ENCODE results near the gene THBD.

The THBD gene

GRCh38 chr20:23009636-23010035 is 39.8 kb downstream of the THBD start:
- DNase-seq (ENCODE audit: low spot score): peak; percentile 1

- no peak for DNase-seq (ENCODE audit: low spot score)
Observed at GRCh38 chr20:23008667-23009066, 40.8 kb downstream of the THBD start.

GRCh38 chr20:23007886-23008655 is 41.4 kb downstream of the THBD start:
- DNase-seq (ENCODE audit: low spot score): no peak

- DNase-seq (ENCODE audit: low spot score): no peak
Observed at GRCh38 chr20:23007462-23007861, 42.0 kb downstream of the THBD start.

GRCh38 chr20:23005776-23006175 is 43.7 kb downstream of the THBD start:
- DNase-seq (ENCODE audit: low spot score): no peak

- DNase-seq (ENCODE audit: low spot score): no peak
Observed at GRCh38 chr20:23003881-23004460, 45.5 kb downstream of the THBD start.

GRCh38 chr20:23003077-23003635 is 46.3 kb downstream of the THBD start:
- no peak for DNase-seq (ENCODE audit: low spot score)

- DNase-seq (ENCODE audit: low spot score): no peak
Observed at GRCh38 chr20:23002276-23002675, 47.2 kb downstream of the THBD start.

- DNase-seq (ENCODE audit: low spot score): no peak
Observed at GRCh38 chr20:23000232-23000947, 49.1 kb downstream of the THBD start.

- DNase-seq (ENCODE audit: low spot score): no peak
Observed at GRCh38 chr20:22999756-23000155, 49.7 kb downstream of the THBD start.

- no peak for DNase-seq (ENCODE audit: low spot score)
Observed at GRCh38 chr20:22998476-22998875, 51.0 kb downstream of the THBD start.

- DNase-seq (ENCODE audit: low spot score): no peak
Observed at GRCh38 chr20:22995923-22996322, 53.5 kb downstream of the THBD start.

Measured in LoVo (cell line).